Measurements from ENCODE around the gene SUN1.

- TF ChIP-seq REST (IDR thresholded peaks at IDR 0.05; ENCODE audit: borderline replicate concordance) (no peak), REST (CRISPR knock-in tag; IDR thresholded peaks at IDR 0.05; ENCODE audit: low read depth) (no peak), ATF6 (CRISPR knock-in tag; IDR thresholded peaks at IDR 0.05) (no peak), CBX3 (IDR thresholded peaks at IDR 0.05; ENCODE audit: borderline replicate concordance in 1 of 2, low read length in 2 of 2) (no peak)
Measured at GRCh38 chr7:835021-835420, 2.7 kb downstream of the SUN1 start.
